Stimulated activated CD4-positive, alpha-beta T cell treated with anti-CD3 and anti-CD28 coated beads, Interleukin-1b, Interleukin-23, amount 100 ng/mL, for 4 hours (primary cell): ENCODE data around the gene GHRL.
A peak's percentile ranks its signal among the peaks of the same experiment; 100 is the strongest.

Experiments
- DNase-seq, 2 donors: peaks; one replicate each; pipeline ENCODE4 v3.0.0-alpha.2; 2020; ENCODE audit warnings: low read depth in 2 of 2

The GHRL gene

DNA sequence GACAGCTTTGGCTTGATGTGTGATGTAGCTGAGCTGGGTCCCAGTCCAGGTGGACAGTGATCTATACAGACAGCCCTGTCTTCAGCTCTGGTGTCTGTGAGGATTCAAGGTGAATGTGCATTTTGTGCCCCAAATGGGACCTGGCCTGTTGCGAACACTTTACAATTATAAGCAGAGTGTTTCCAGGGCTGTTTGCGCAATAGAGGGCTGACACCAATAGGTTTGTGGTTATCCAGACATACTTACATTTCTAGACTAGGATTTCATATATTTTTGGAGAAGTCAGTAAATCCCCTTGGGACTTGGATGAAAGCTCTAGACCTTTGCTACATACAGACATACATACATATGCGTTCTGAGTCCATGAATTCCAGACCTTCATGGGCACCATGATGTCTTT, 48.7 kb downstream of the GHRL start:
- DNase-seq: no peak

DNA sequence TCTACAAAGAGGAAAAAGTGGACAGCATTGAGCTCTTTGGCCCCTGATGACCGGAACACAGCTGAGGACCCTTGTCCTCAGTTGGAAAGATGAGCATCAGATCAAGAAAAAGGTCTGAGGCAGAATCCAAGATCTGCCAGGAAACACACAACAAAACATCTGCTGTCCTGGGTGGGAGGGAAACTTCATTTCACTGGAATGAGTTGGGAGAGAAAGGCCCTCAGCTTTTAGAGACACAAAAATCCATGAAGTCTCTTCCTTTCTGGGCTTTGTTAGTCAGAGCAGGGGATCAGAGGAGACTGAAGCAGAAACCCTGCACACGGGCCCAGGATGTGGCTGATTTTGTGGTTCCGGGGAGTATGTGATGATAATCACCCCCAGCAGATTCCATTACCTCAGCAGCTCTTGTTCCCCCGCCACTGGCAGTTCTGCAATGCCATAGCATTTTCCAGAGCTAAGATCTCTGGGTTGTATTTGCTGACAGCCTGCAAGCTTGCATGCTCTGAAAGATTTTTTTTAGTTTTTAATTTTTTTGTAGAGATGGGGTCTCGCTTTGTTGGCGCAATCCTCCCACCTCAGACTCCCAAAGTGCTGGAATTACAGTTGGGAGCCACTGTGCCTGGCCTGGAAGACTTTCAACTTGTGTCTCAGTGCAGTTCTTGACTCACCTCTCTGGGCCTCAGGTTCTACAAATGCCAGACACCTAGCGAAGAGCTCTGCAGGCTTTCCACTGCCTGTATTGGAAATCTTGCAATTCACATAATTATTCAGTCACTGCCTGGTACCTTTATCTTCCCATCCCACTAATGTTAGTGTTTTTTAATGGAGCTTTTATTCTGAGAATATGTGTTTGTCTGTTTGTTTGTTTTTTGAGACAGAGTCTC, 50.3 kb downstream of the GHRL start:
- peak; percentile 31 to 70 for DNase-seq

DNA sequence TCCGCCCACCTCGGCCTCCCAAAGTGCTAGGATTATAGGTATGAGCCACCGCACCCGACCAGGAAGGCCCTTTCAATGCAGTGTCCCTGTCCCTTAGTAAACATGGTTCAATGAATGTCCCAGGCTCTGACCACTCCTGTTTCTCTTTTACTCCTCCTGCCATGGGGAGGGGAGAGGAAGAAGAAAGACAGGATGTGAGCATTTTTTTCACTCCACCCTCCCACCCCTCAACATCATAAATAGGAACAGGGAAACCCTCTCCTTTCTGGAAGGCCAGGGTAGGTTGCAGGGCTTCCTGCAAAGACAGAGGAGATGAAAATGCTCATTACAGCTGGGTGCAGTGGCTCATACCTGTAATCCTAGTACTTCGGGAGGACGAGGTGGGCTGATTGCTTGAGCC, 51.9 kb downstream of the GHRL start:
- DNase-seq: no peak

DNA sequence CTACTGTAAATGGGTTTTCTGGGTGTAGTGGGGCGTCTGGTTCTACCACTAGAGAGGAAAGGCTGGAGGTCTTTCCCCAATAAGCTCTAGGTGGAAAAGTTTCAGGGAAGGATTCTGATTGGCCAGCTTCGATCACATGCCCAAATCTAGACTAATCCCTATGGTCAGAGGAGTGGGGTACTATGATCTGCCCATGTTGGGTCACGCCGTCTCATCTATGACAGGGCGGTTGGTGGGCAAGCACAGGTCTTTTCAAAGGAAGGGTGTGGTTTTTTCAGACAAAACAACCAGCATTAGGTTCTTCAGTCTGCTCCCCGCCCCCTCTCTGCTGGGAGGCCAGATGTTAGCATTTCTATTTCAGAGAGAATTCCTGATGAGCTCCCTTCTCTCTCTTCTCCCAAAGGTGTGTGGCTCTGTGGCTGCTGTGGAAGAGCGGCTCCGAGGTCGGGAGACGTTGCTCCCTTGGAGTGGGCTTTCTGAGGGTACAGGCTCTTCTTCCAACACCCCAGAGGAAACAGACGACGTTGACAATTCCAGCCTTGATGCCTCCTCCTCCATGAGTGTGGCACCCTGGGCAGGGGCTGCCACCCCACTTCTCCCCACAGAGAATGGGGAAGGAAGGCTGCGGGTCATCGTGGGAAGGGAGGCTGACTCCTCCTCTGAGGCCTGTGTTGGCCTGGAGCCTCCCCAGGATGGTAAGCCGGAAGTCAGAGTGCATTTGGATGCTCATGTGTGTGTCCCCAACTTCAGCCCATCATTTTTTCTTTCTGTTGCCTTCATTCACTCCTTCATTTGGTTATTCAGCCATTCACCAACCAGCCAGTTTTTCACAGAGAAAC, 54.2 kb downstream of the GHRL start:
- DNase-seq: no peak
